Astrocyte (in vitro differentiated cells and primary cell): ENCODE measurements around the gene ZNF771.

Experiments
- EZH2 ChIP-seq: IDR thresholded peaks from 2 replicates; pipeline ENCODE4 v1.6.1; 2012; ENCODE audit warnings: mild to moderate bottlenecking, low read length, inconsistent platforms; ENCODE audit not compliant: insufficient read depth
- TF ChIP-seq, protein P1 (sequence below): IDR thresholded peaks from 2 replicates; pipeline ENCODE4 v1.5.1; 2011; ENCODE audit warnings: low read depth, mild to moderate bottlenecking, inconsistent platforms, low read length, moderate library complexity; ENCODE audit not compliant: insufficient read depth

GRCh38 chr16:30459456-30459855, 52.0 kb downstream of the ZNF771 start:
- TF ChIP-seq EZH2: no peak
- TF ChIP-seq, protein P1, sequence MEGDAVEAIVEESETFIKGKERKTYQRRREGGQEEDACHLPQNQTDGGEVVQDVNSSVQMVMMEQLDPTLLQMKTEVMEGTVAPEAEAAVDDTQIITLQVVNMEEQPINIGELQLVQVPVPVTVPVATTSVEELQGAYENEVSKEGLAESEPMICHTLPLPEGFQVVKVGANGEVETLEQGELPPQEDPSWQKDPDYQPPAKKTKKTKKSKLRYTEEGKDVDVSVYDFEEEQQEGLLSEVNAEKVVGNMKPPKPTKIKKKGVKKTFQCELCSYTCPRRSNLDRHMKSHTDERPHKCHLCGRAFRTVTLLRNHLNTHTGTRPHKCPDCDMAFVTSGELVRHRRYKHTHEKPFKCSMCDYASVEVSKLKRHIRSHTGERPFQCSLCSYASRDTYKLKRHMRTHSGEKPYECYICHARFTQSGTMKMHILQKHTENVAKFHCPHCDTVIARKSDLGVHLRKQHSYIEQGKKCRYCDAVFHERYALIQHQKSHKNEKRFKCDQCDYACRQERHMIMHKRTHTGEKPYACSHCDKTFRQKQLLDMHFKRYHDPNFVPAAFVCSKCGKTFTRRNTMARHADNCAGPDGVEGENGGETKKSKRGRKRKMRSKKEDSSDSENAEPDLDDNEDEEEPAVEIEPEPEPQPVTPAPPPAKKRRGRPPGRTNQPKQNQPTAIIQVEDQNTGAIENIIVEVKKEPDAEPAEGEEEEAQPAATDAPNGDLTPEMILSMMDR: no peak
